ENCODE results near the gene NUMB. TPM values are rescaled to one million over a fixed set of nuclear protein-coding genes. Genes with fewer than 3 reads are reported as not detected.

Gene NUMB
- polyA plus RNA-seq, 1 experiment = 131 TPM

DNA sequence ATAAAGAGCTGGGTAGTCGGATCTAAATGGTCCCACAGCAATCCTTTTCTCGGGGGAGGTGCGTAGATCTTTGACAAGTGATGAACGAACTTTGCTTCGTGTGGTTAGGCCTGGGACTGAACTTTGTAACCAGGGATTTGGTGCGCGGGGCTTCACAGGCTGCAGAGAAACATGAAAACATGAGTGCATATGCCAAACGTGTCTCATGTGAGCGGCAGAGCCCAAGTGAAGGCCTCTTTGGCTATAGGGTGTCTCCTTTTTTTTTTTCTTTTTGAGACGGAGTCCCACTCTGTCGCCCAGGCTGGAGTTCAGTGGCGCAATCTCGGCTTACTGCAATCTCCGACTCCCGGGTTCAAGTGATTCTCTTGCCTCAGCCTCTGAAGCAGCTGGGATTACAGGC is 20.3 kb upstream of the NUMB start:
- CTCF ChIA-PET = interaction anchor here (0.6 to 1.5 kb wide), 2 partner anchors 12 to 215 kb away, joined by 4 to 5 read pairs; partner anchors contain the start of gene RIOX1
- POLR2A ChIA-PET = no interaction called here
- DNase-seq (ENCODE audit: low read depth) = no peak
- Histone ChIP-seq H3K27me3 (ENCODE audit: control insufficient read depth, insufficient read depth, low read length) (no peaks in the 10 kb centered on the region), H3K36me3 (ENCODE audit: control insufficient read depth, insufficient read depth, low read length) (no peaks in the 10 kb centered on the region), H3K4me3 (ENCODE audit: low read depth, low read length) (no peak overlapping the region)
- TF ChIP-seq, protein P1, sequence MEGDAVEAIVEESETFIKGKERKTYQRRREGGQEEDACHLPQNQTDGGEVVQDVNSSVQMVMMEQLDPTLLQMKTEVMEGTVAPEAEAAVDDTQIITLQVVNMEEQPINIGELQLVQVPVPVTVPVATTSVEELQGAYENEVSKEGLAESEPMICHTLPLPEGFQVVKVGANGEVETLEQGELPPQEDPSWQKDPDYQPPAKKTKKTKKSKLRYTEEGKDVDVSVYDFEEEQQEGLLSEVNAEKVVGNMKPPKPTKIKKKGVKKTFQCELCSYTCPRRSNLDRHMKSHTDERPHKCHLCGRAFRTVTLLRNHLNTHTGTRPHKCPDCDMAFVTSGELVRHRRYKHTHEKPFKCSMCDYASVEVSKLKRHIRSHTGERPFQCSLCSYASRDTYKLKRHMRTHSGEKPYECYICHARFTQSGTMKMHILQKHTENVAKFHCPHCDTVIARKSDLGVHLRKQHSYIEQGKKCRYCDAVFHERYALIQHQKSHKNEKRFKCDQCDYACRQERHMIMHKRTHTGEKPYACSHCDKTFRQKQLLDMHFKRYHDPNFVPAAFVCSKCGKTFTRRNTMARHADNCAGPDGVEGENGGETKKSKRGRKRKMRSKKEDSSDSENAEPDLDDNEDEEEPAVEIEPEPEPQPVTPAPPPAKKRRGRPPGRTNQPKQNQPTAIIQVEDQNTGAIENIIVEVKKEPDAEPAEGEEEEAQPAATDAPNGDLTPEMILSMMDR (IDR thresholded peaks at IDR 0.05; ENCODE audit: insufficient read depth, low read depth, low read length) = no peak

DNA sequence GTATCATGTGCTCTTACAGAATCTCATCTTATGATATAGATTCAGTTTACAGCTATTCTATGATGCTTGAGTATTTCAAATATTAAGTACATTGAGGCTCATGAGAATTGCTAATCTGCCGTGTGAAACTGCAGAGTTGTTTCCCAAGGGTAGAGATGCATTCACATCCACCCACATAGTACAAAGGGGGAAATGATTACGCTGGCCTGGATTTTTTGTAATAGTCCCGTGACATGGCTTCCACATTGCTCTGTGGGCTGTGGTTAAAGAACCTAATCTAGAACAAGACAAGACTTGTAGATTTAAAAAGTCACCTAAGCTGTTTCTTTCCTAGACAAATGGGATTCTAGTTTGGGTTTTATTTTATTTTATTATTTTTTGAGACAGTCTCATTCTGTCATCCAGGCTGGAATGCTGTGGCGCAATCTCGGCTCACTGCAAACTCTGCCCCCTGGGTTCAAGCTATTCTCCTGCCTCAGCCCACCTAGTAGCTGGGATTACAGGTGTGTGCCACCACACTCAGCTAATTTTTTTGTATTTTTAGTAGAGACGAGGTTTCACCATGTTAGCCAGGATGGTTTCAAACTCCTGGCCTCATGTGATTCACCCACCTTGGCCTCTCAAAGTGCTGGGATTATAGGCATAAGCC is 19.4 kb upstream of the NUMB start:
- Histone ChIP-seq H3K36me3 (ENCODE audit: control insufficient read depth, insufficient read depth, low read length) (no peaks in the 10 kb centered on the region), H3K4me3 (ENCODE audit: low read depth, low read length) (no peak overlapping the region), H3K27me3 (ENCODE audit: control insufficient read depth, insufficient read depth, low read length) (no peaks in the 10 kb centered on the region)
- ChIA-PET CTCF (interaction anchor here (0.6 to 1.4 kb wide), 2 partner anchors 214 to 305 kb away, joined by 4 to 5 read pairs; no protein-coding TSS in a partner anchor), POLR2A (interaction anchor here (0.7 kb wide), 1 partner anchor 12 kb away, joined by 4 read pairs; no protein-coding TSS in a partner anchor)
- TF ChIP-seq, protein P1 (IDR thresholded peaks at IDR 0.05; ENCODE audit: insufficient read depth, low read depth, low read length) = no peak
- DNase-seq (ENCODE audit: low read depth) = no peak

DNA sequence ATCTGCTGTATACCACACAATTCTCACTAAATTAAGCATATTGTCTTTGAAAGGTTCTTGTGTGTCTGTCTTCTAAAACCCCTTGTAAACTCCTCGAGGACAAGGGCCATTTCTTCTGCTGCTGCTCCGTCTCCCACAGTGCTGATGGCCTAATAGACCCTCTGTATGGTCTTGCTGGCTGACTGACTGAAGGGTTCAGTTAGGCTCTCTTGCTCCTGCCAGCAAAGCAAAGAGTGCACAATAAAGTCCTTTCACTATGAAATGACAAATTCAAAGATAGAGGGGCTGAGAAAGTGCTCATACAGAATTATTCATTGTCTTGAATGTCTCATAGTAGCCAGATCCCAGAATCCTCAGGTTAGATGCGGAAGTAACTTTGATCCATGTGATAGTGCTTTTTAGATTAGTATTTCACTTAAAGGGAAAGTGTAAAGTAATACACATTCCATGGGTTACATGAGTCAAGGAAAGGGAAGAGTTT is 18.1 kb upstream of the NUMB start:
- POLR2A ChIA-PET = no interaction called here
- H3K36me3 ChIP-seq (ENCODE audit: control insufficient read depth, insufficient read depth, low read length) = no peaks in the 10 kb centered on the region
- no peak for DNase-seq (ENCODE audit: low read depth)
- H3K4me3 ChIP-seq (ENCODE audit: low read depth, low read length) = no peak overlapping the region
- TF ChIP-seq, protein P1 (IDR thresholded peaks at IDR 0.05; ENCODE audit: insufficient read depth, low read depth, low read length) = no peak
- no peaks in the 10 kb centered on the region for H3K27me3 ChIP-seq (ENCODE audit: control insufficient read depth, insufficient read depth, low read length)
- CTCF ChIA-PET = interaction anchor here (0.7 to 11.7 kb wide), 4 partner anchors 164 to 303 kb away, joined by 3 to 110 read pairs (median 4); no protein-coding TSS in a partner anchor

DNA sequence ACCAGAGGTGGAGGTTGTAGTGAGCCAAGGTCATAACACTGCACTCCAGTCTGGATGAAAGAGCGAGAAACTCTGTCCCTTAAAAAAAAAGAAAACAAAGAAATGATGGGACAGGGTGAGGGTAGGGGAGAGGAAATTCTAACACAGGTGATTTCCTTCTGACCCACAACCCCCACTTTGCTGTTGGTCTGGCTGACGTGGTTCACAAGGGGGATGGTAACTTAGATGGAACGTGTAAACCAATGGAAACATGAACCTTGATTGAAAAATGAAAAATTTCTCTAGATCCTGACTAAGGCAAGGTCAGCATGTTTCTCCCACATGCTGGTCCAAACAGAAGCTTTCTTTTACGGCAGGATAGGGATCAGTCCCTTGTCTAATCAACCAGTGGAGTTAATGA is 16.6 kb upstream of the NUMB start:
- Histone ChIP-seq H3K36me3 (ENCODE audit: control insufficient read depth, insufficient read depth, low read length) (no peaks in the 10 kb centered on the region), H3K4me3 (ENCODE audit: low read depth, low read length) (no peak overlapping the region), H3K27me3 (ENCODE audit: control insufficient read depth, insufficient read depth, low read length) (no peaks in the 10 kb centered on the region)
- CTCF ChIA-PET = interaction anchor here (0.7 to 11.7 kb wide), 3 partner anchors 180 to 448 kb away, joined by 3 to 110 read pairs (median 3); partner anchors contain the start of gene ZFYVE1
- POLR2A ChIA-PET = no interaction called here
- no peak for DNase-seq (ENCODE audit: low read depth)
- TF ChIP-seq, protein P1 (IDR thresholded peaks at IDR 0.05; ENCODE audit: insufficient read depth, low read depth, low read length) = no peak
